ENCODE data around the gene RAPSN.

RAPSN gene

GRCh38 chr11:47409440-47410369 is 39.2 kb downstream of the RAPSN start:
- no peak for DNase-seq

- DNase-seq, result peak in 9 of 58 donors; percentile 26 to 70 (median 64)
Measured at GRCh38 chr11:47408598-47409439, 40.1 kb downstream of the RAPSN start.

- peak; percentile 54 to 97 (median 92) for DNase-seq
Measured at GRCh38 chr11:47407746-47408590, 41.0 kb downstream of the RAPSN start, which contains the start of gene SLC39A13. SLC39A13 (plus strand) TSS chr11:47408590; CDS start chr11:47410095, 1,505 bp downstream.

- DNase-seq, result peak in 6 of 58 donors; percentile 29 to 56 (median 34)
Measured at GRCh38 chr11:47406896-47407745, 41.8 kb downstream of the RAPSN start.

GRCh38 chr11:47403571-47403970 is 45.4 kb downstream of the RAPSN start:
- DNase-seq, result no peak

- DNase-seq, result no peak
Measured at GRCh38 chr11:47403135-47403534, 45.8 kb downstream of the RAPSN start.

- DNase-seq, result no peak
Measured at GRCh38 chr11:47400768-47401279, 48.1 kb downstream of the RAPSN start.

GRCh38 chr11:47399860-47400767 is 48.8 kb downstream of the RAPSN start:
- peak in 1 of 58 donors; percentile 35 for DNase-seq

- DNase-seq, result no peak
Measured at GRCh38 chr11:47398551-47398950, 50.4 kb downstream of the RAPSN start.

- DNase-seq, result no peak
Measured at GRCh38 chr11:47398011-47398410, 50.9 kb downstream of the RAPSN start.

- no peak for DNase-seq
Measured at GRCh38 chr11:47396049-47396320, 53.0 kb downstream of the RAPSN start.

GRCh38 chr11:47395223-47396048 is 53.5 kb downstream of the RAPSN start:
- DNase-seq, result no peak

- peak in 3 of 58 donors; percentile 22 to 37 (median 29) for DNase-seq
Measured at GRCh38 chr11:47394322-47395222, 54.4 kb downstream of the RAPSN start.

- no peak for DNase-seq
Measured at GRCh38 chr11:47394050-47394321, 55.0 kb downstream of the RAPSN start.

- peak in 7 of 58 donors; percentile 23 to 73 (median 46) for DNase-seq
Measured at GRCh38 chr11:47393163-47394049, 55.5 kb downstream of the RAPSN start.
